Aorta (tissue), 5 donors: ENCODE data around the gene PTPRN2. TPM values are rescaled to one million over a fixed set of nuclear protein-coding genes. Genes with fewer than 3 reads are reported as not detected.
"Not testable (repeated sequence)": the region's sequence is repeated elsewhere in the genome, so short reads cannot be mapped to it uniquely, and the experiment has no call there.

Source experiments
- ATAC-seq: fragments of 200-7000 bp; cut with Tn5 transposase; one replicate; pipeline ENCODE4 v1.9.1; 2022; ENCODE audit warnings: moderate library complexity; ENCODE audit not compliant: low FRiP score
- DNase-seq, 2 donors: peaks; one replicate each; pipeline ENCODE4 v3.0.0-alpha.2; 2020
- H3K27ac ChIP-seq, 2 donors: one replicate each; pipeline ENCODE4 v1.5.1; 2013; ENCODE audit warnings: low read length in 2 of 2, mild to moderate bottlenecking in 2 of 2, moderate library complexity in 2 of 2, control low read depth in 1 of 2, inconsistent platforms in 1 of 2, low read depth in 1 of 2
- H3K27me3 ChIP-seq, 2 donors: one replicate each; pipeline ENCODE4 v1.6.1; 2013; ENCODE audit warnings: control low read depth in 1 of 2, low read length in 1 of 2, mild to moderate bottlenecking in 1 of 2, moderate library complexity in 1 of 2; ENCODE audit not compliant: insufficient read depth in 2 of 2, control insufficient read depth in 1 of 2
- H3K36me3 ChIP-seq, 2 donors: one replicate each; pipeline ENCODE4 v1.6.1; 2013; ENCODE audit warnings: control low read depth in 1 of 2, low read length in 1 of 2, mild to moderate bottlenecking in 1 of 2; ENCODE audit not compliant: insufficient read depth in 2 of 2, control insufficient read depth in 1 of 2
- H3K4me1 ChIP-seq, 2 donors: one replicate each; pipeline ENCODE4 v1.6.1; 2013; ENCODE audit warnings: low read length in 2 of 2, control low read depth in 1 of 2, mild to moderate bottlenecking in 1 of 2, moderate library complexity in 1 of 2; ENCODE audit not compliant: insufficient read depth in 2 of 2, control insufficient read depth in 1 of 2
- H3K4me3 ChIP-seq, 2 donors: one replicate each; pipeline ENCODE4 v1.5.1; 2013; ENCODE audit warnings: low read length in 2 of 2, control low read depth in 1 of 2, mild to moderate bottlenecking in 1 of 2
- H3K9me3 ChIP-seq: one replicate; pipeline ENCODE4 v1.6.1; 2013; ENCODE audit warnings: mild to moderate bottlenecking, low read length; ENCODE audit not compliant: control insufficient read depth
- WGBS, 2 donors: extraction: QIAGEN DNeasy Blood & Tissue Kit; methylation state at CpG; one replicate each; pipeline ENCODE4 v1.1.7; 2013; 5-methylcytosine and 5-hydroxymethylcytosine counted together
- intact Hi-C, 2 donors: fragments of 100-400 bp; cut with DNase I; formaldehyde crosslinking; loops; one replicate each; pipeline versions ENCODE4 v1.14.2 to v1.15.0; 2022
- polyA plus RNA-seq, 2 donors: library from polyadenylated mRNA; stranded (reverse); fragments of 200-250 nt; gene quantifications; one replicate each; pipeline ENCODE4 v1.2.3, GENCODE V29; 2013
- total RNA-seq, 2 donors: library from RNA; stranded (reverse); fragmentation: NEBNext Ultra II Directional; extraction: Animal tissue kit (Norgen Biotek cat#: 25700); gene quantifications; one replicate each; pipeline ENCODE4 v1.2.1, GENCODE V29; 2021
- donor health status: healthy with polysubstance abuse.
- donor health status: Bipolar disorder and iron deficiency.
- donor health status: DM: no; HTN: no; CAD: no.
- donor health status: DM: no; HTN: no; CAD: no.
- donor health status: DM: yes; HTN: yes; CAD: no.

Gene PTPRN2
- total and polyA plus RNA-seq, 4 donors, result 0.67 to 3.3 (median 1.4) TPM

DNA sequence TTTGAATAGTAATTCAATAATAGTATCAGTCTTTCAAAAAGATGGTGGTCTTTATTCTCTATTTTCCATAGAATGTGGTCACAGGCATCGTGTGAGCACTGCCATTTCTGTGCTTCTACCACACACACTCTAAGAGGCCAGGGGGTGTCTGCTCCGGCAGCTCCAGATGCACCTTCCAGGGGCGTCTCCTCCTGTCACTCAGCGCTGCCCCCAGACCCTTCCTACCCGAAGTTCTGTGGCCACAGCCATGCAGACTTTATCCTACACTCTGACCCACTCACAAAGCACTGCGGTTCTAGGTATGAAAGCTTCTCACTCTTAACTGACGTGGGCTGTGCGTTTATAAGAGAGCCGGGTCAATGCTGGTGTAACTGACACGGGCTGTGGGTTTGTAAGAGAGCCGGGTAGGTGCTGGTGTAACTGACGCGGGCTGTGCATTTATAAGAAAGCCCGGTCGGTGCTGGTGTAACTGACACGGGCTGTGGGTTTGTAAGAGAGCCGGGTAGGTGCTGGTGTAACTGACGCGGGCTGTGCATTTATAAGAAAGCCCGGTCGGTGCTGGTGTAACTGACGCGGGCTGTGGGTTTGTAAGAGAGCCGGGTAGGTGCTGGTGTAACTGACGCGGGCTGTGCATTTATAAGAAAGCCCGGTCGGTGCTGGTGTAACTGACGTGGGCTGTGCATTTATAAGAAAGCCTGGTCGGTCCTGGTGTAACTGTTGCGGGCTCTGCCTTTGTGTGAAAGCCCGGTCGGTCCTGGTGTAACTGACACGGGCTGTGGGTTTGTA is 886.0 kb downstream of the PTPRN2 start:
- H3K9me3 ChIP-seq, H3K27ac ChIP-seq, intact Hi-C loops, ATAC-seq, H3K4me1 ChIP-seq, H3K4me3 ChIP-seq, H3K36me3 ChIP-seq, H3K27me3 ChIP-seq: not testable (repeated sequence)
- WGBS, 2 donors, result 77 to 79% methylated on average over 34 of the region's 34 CpGs
- DNase-seq, result peak in 1 of 2 donors; percentile 38

- no peaks in the 10 kb centered on the region for H3K27me3 ChIP-seq
- intact Hi-C loops, result no loop called here
- WGBS, 2 donors, result 77 to 79% methylated on average over 19 of the region's 19 CpGs
- peak in 1 of 2 donors; percentile 33 for DNase-seq
- H3K9me3 ChIP-seq, result no peaks in the 10 kb centered on the region
- no peaks in the 10 kb centered on the region for H3K4me1 ChIP-seq
- no peak overlapping the region for H3K4me3 ChIP-seq
- H3K27ac ChIP-seq, result no peak overlapping the region
- ATAC-seq, result no peak
- H3K36me3 ChIP-seq, result no peaks in the 10 kb centered on the region
These were observed 887.2 kb downstream of the PTPRN2 start for GRCh38 chr7:157700231-157701005.

- Histone ChIP-seq H3K36me3 (no peaks in the 10 kb centered on the region), H3K4me1 (no peaks in the 10 kb centered on the region), H3K4me3 (no peak overlapping the region), H3K9me3 (no peaks in the 10 kb centered on the region), H3K27ac (no peak overlapping the region), H3K27me3 (no peaks in the 10 kb centered on the region)
- DNase-seq (peak in 1 of 2 donors; percentile 61), ATAC-seq (no peak)
- intact Hi-C loops, result no loop called here
- WGBS, 2 donors, result 71 to 73% methylated on average over 14 of the region's 14 CpGs
These were observed 888.1 kb downstream of the PTPRN2 start for GRCh38 chr7:157699357-157700013.

- 73 to 84% methylated on average over 3 of the region's 3 CpGs for WGBS, 2 donors
- H3K4me1 ChIP-seq, H3K4me3 ChIP-seq, H3K36me3 ChIP-seq, intact Hi-C loops, H3K27me3 ChIP-seq, H3K9me3 ChIP-seq, DNase-seq, ATAC-seq, H3K27ac ChIP-seq: not testable (repeated sequence)
These were observed 890.3 kb downstream of the PTPRN2 start for GRCh38 chr7:157697287-157697686.

- WGBS, 2 donors, result 67 to 94% methylated on average over 2 of the region's 2 CpGs
- H3K4me1 ChIP-seq, H3K9me3 ChIP-seq, H3K36me3 ChIP-seq, intact Hi-C loops, H3K4me3 ChIP-seq, DNase-seq, H3K27ac ChIP-seq, ATAC-seq, H3K27me3 ChIP-seq: not testable (repeated sequence)
These were observed 892.0 kb downstream of the PTPRN2 start for GRCh38 chr7:157695609-157696008.

GRCh38 chr7:157694376-157694665 is 893.3 kb downstream of the PTPRN2 start:
- Histone ChIP-seq H3K36me3 (no peaks in the 10 kb centered on the region), H3K4me1 (no peaks in the 10 kb centered on the region), H3K4me3 (no peak overlapping the region), H3K27me3 (no peaks in the 10 kb centered on the region), H3K9me3 (no peaks in the 10 kb centered on the region), H3K27ac (no peak overlapping the region)
- DNase-seq, result peak in 1 of 2 donors; percentile 41
- 17 to 25% methylated on average over 6 of the region's 6 CpGs for WGBS, 2 donors
- intact Hi-C loops, result no loop called here
- ATAC-seq, result no peak

DNA sequence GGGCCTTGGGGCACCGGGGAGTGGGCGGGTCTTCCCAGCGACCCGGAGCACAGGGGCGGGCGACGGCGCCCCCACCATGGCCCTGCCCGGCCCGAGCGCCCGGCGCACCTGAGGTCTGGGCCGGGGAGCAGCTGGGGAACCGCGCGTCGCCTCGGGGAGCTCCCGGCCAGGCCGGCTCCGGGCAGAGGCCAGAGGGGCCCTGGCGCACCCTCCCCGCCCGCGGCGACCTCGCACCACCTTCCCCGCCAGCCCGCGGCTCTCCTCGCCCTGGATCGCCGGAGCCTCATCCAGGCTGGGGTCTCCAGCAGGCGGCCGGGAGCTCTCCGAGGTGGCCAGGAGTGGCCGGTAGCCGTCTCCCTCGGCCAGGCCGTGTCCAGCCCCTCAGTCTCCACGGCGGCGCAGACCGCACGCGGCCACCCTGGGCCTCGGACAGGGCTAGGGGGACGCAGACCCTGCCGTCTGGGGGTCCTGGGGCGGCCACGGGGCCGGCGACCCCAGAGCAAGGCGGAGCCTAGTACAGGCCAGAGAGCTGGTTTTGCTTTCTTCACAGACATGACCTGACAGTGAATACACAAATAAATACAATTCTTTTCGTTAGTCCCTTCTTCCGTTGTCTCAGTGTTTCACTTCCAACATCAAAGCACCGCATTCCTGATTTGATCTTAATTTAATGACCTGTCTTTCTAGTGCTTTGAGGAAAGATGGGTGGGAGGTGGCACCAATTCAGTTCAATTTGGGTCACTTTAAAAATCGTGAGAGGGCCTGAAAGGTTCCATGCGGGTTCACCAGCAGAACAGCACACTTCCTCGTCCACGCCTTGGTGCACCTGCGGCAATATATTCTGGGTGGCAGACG is 893.9 kb downstream of the PTPRN2 start:
- no peaks in the 10 kb centered on the region for H3K9me3 ChIP-seq
- WGBS, 2 donors, result 4% methylated on average over 31 to 64 of the region's 64 CpGs
- intact Hi-C loops, result no loop called here
- H3K4me3 ChIP-seq, result no peak overlapping the region
- H3K27ac ChIP-seq, result no peak overlapping the region
- DNase-seq (peak in 1 of 2 donors; percentile 51), ATAC-seq (no peak)
- no peaks in the 10 kb centered on the region for H3K36me3 ChIP-seq
- H3K4me1 ChIP-seq, result no peaks in the 10 kb centered on the region
- no peaks in the 10 kb centered on the region for H3K27me3 ChIP-seq

DNA sequence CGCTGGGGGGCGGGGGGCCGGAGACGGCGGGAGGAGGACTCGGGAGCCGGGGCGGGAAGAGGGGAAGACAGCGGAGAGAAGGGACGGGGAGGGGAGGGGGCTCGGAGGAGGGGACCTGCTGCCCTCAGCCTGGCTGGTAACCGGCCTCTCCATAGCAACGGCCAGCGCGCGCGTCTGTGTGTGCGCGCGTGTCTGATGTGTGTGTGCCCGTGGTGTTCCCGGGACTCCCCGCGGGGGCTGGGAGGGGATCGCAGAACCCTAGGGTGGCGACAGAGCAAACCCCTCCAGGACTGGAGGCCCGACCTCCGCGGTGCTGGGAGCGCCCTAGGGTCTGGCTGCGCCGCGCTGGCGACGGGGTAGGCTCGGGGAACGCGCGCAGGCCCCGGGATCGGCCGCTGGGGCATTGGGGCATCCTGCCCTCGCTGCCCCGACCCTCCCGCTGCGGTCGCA is 894.5 kb downstream of the PTPRN2 start:
- intact Hi-C loops, result no loop called here
- Histone ChIP-seq H3K4me1 (no peaks in the 10 kb centered on the region), H3K27me3 (no peaks in the 10 kb centered on the region), H3K4me3 (no peak overlapping the region), H3K9me3 (no peaks in the 10 kb centered on the region), H3K27ac (no peak overlapping the region), H3K36me3 (no peaks in the 10 kb centered on the region)
- WGBS, 2 donors, result 0 to 2% methylated on average over 21 to 47 of the region's 47 CpGs
- peak; percentile 11 for ATAC-seq
- DNase-seq, result peak in 1 of 2 donors; percentile 74
